ENCODE measurements around the gene MCHR2. TPM values are rescaled to one million over a fixed set of nuclear protein-coding genes. Genes with fewer than 3 reads are reported as not detected.

The MCHR2 gene
- total RNA-seq, 4 donors from 2014 or later: not detected

DNA sequence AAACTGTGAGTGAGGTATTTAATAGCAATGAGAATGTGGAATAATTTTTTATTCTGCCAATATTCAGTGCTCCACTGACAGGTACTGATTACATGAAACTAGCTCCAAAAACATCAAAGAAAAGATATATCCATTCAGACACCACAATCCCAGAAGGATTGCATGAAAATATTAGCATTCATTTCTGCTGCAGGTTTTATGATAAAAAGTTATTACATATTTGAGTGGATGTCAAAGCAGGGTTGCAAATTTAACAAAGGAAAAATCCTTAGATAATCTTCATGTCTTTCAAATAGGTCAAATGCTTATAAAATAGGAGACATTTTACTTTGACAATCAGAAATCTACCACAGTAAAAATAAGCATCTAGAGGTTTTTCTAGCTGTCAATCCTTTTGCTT, 13.3 kb downstream of the MCHR2 start:
- no peaks in the 10 kb centered on the region for H3K4me1 ChIP-seq
- no peak overlapping the region for H3K4me3 ChIP-seq
- TF ChIP-seq POLR2AphosphoS5 (IDR thresholded peaks at IDR 0.05) (no peak), POLR2A (IDR thresholded peaks at IDR 0.05) (no peak), EP300 (IDR thresholded peaks at IDR 0.05) (no peak)
- TF ChIP-seq, protein P1, sequence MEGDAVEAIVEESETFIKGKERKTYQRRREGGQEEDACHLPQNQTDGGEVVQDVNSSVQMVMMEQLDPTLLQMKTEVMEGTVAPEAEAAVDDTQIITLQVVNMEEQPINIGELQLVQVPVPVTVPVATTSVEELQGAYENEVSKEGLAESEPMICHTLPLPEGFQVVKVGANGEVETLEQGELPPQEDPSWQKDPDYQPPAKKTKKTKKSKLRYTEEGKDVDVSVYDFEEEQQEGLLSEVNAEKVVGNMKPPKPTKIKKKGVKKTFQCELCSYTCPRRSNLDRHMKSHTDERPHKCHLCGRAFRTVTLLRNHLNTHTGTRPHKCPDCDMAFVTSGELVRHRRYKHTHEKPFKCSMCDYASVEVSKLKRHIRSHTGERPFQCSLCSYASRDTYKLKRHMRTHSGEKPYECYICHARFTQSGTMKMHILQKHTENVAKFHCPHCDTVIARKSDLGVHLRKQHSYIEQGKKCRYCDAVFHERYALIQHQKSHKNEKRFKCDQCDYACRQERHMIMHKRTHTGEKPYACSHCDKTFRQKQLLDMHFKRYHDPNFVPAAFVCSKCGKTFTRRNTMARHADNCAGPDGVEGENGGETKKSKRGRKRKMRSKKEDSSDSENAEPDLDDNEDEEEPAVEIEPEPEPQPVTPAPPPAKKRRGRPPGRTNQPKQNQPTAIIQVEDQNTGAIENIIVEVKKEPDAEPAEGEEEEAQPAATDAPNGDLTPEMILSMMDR (IDR thresholded peaks at IDR 0.05): no peak
- no peak for DNase-seq (ENCODE audit: low spot score in 2 of 2)
- H3K27ac ChIP-seq: no peak overlapping the region
- no peaks in the 10 kb centered on the region for H3K9me3 ChIP-seq
- no peaks in the 10 kb centered on the region for H3K36me3 ChIP-seq
- H3K27me3 ChIP-seq: no peaks in the 10 kb centered on the region

DNA sequence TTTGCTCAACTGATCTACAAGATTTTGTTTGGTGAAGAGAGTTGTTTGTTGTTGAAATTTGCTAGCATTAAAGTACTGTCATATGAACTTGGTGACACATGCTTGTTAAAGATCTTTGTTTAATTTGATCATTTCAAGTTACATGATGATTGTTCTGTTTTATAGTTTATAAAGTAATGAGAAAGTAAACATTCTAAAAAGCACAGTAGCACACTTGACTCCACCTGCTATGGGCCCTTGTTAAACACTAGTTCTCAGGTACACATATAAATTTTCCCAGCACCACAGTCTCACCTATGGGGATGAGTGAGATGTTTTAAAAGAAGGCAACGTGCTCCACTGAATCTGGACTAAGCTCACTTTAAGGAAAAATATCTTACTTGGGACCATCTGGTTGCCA, 14.1 kb downstream of the MCHR2 start:
- no peak for DNase-seq (ENCODE audit: low spot score in 2 of 2)
- Histone ChIP-seq H3K9me3 (no peaks in the 10 kb centered on the region), H3K27ac (no peak overlapping the region), H3K4me3 (no peak overlapping the region), H3K36me3 (no peaks in the 10 kb centered on the region), H3K4me1 (no peaks in the 10 kb centered on the region), H3K27me3 (no peaks in the 10 kb centered on the region)
- 71% methylated on average over 1 of the region's 1 CpG for WGBS
- TF ChIP-seq, protein P1 (IDR thresholded peaks at IDR 0.05): no peak
- TF ChIP-seq EP300 (IDR thresholded peaks at IDR 0.05) (no peak), POLR2AphosphoS5 (IDR thresholded peaks at IDR 0.05) (no peak), POLR2A (IDR thresholded peaks at IDR 0.05) (no peak)

DNA sequence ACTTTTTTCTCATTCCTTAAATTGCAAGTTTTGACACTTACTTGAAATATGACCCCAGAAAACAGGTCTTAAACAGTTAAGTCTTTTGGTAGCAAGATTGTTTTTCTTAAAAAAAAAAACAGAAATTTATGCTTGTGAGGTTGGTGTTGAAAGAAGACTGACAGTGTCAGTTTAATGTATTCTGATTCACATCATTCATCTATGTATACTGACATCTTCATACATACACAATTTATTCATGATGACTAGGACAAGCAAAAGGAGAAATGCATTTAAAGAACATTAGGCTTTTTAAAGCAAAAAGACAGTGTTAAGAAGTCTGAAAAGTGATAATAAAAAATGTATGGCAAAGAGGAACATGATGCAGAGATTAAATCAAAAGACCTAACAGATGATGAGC, 27.0 kb downstream of the MCHR2 start:
- Histone ChIP-seq H3K4me1 (no peaks in the 10 kb centered on the region), H3K9me3 (peaks cover 3% of the 10 kb centered on the region), H3K27ac (no peak overlapping the region), H3K27me3 (no peaks in the 10 kb centered on the region), H3K36me3 (no peaks in the 10 kb centered on the region), H3K4me3 (no peak overlapping the region)
- TF ChIP-seq, protein P1 (IDR thresholded peaks at IDR 0.05): no peak
- no peak for TF ChIP-seq EP300 (IDR thresholded peaks at IDR 0.05)
- no peak for TF ChIP-seq POLR2AphosphoS5 (IDR thresholded peaks at IDR 0.05)
- no peak for TF ChIP-seq POLR2A (IDR thresholded peaks at IDR 0.05)
- no peak for DNase-seq (ENCODE audit: low spot score in 2 of 2)

DNA sequence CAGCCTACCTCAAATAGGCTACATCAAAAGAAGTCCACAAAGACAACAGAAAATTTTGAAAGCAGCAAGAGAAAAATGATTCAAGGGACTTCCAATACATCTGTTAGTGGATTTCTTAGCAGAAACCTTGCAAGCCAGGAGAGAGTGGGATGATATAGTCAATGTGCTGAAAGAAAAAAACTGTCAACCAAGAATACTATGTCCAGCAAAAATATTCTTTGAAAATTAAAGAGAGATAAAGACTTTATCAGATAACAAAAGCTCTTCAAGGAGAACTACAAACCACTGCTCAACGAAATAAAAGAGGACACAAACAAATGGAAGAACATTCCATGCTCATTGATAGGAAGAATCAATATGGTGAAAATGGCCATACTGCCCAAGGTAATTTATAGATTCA, 34.0 kb downstream of the MCHR2 start:
- H3K27me3 ChIP-seq: no peaks in the 10 kb centered on the region
- H3K36me3 ChIP-seq: no peaks in the 10 kb centered on the region
- H3K4me3 ChIP-seq: no peak overlapping the region
- 85% methylated on average over 1 of the region's 1 CpG for WGBS
- peaks cover 20% of the 10 kb centered on the region for H3K9me3 ChIP-seq
- TF ChIP-seq POLR2AphosphoS5 (IDR thresholded peaks at IDR 0.05): no peak
- no peak for TF ChIP-seq POLR2A (IDR thresholded peaks at IDR 0.05)
- TF ChIP-seq, protein P1 (IDR thresholded peaks at IDR 0.05): no peak
- no peak for TF ChIP-seq EP300 (IDR thresholded peaks at IDR 0.05)
- no peak for DNase-seq (ENCODE audit: low spot score in 2 of 2)
- H3K27ac ChIP-seq: no peak overlapping the region
- no peaks in the 10 kb centered on the region for H3K4me1 ChIP-seq

DNA sequence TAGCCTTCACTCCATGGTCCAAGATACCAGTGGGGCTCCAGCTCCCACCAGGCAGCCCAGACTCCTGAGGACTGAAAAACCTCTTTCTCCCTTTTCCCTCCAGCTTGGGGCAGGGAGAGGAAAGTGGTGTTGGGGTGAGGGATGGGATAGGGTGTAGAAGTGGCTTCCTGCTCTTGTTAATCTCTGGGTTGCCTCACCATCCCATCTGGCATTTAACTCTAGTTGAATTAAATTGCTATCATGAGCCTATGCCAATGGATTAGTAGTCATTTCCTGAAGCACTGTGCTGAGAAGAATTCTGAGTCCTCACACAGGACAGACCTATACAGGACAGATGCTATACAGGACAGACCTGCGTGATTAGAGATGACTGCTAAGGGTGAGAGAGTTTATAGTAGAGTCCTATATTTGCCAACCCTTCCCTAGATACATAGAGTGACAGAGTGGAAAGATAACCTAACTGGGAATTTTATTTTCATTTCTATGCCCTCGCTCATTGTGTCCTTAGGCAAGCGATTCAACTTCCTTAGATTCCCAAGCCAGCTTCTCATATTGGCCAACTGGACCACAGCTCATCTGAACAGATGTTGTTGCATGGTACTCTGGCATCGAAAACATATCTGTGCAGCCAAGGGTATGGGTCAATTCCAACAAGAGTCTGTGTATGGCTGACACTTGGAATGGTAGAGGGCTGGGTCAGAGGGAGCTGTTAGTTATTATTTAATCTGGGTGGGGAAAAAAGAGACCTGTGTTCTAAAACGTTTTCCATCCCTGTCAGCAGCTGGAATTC, 42.8 kb downstream of the MCHR2 start:
- 80% methylated on average over 5 of the region's 5 CpGs for WGBS
- H3K27me3 ChIP-seq: no peaks in the 10 kb centered on the region
- TF ChIP-seq, protein P1 (IDR thresholded peaks at IDR 0.05): no peak
- TF ChIP-seq POLR2A (IDR thresholded peaks at IDR 0.05) (no peak), EP300 (IDR thresholded peaks at IDR 0.05) (no peak)
- no peaks in the 10 kb centered on the region for H3K36me3 ChIP-seq
- no peaks in the 10 kb centered on the region for H3K9me3 ChIP-seq
- no peak for DNase-seq (ENCODE audit: low spot score in 2 of 2)
- H3K4me1 ChIP-seq: no peaks in the 10 kb centered on the region
- no peak overlapping the region for H3K27ac ChIP-seq
- no peak overlapping the region for H3K4me3 ChIP-seq

Measured in suprapubic skin (tissue), 4 donors.